HCT116 (cell line): ENCODE results near the gene RAPGEF2. TPM values are rescaled to one million over a fixed set of nuclear protein-coding genes. Genes with fewer than 3 reads are reported as not detected.

Experiments
- ATAC-seq: fragments of 200-7000 bp; cut with Tn5 transposase; 2 replicates; pipeline ENCODE4 v1.9.1; 2020; ENCODE audit warnings: mild to moderate bottlenecking, moderate library complexity
- BruUV-seq: library from RNA; stranded (reverse); fragments of 400-500 nt; replicated peaks from 2 replicates; lab custom pipeline; 2021; lab: Mats Ljungman, UMichigan
- CTCF ChIA-PET: fragments of 300-600 bp; sonication (Branson Sonifier 250); formaldehyde crosslinking; loops from one replicate; lab custom pipeline; 2021; ENCODE audit warnings: antibody characterized with exemption; lab: Charles Lee
- POLR2A ChIA-PET: fragments of 300-600, 350-600 bp; sonication (Branson Sonifier 250); formaldehyde crosslinking; loops from one replicate; lab custom pipeline; 2021; ENCODE audit warnings: antibody characterized with exemption; lab: Charles Lee
- RAD21 ChIA-PET, 2 experiments: fragments of 300-600 bp; sonication (Branson Sonifier 250); formaldehyde crosslinking; loops; one replicate each; lab custom pipeline; 2023; ENCODE audit warnings: low total read pairs in 2 of 2; ENCODE audit not compliant: uncharacterized antibody in 2 of 2, unreplicated experiment in 2 of 2, low non-redundant PET in 1 of 2; lab: Charles Lee
- DNase-seq: peaks from one replicate; pipeline ENCODE4 v3.0.0-alpha.2; 2010; ENCODE audit warnings: low read depth, low spot score
- H2AFZ ChIP-seq: fragments of 200-600 bp; shearing (Covaris generic), sonication (generic); 2 replicates; pipeline ENCODE4 v1.6.1; 2017; ENCODE audit warnings: low read depth, mixed run types, mixed read lengths, antibody characterized with exemption, low read length; ENCODE audit not compliant: poor library complexity, severe bottlenecking
- H3K27ac ChIP-seq: 2 replicates; pipeline ENCODE4 v1.5.1; 2012; ENCODE audit warnings: low read depth, low read length
- H3K27me3 ChIP-seq: fragments of 200-600 bp; sonication (generic); 2 replicates; pipeline ENCODE4 v1.6.1; 2016; ENCODE audit warnings: mixed run types, low read length, mixed read lengths; ENCODE audit not compliant: insufficient read depth
- H3K36me3 ChIP-seq, 2 experiments: fragments of 200-500 bp in 1 of 2; fragments of 200-600 bp in 1 of 2; sonication (Bioruptor generic) in 1 of 2; sonication (generic) in 1 of 2; 2 replicates each; pipeline versions ENCODE4 v1.5.1 to v1.6.1; 2014 to 2016; ENCODE audit warnings: low read length in 2 of 2, inconsistent platforms in 1 of 2, mixed read lengths in 1 of 2, mixed run types in 1 of 2; ENCODE audit not compliant: insufficient read depth in 2 of 2, control insufficient read depth in 1 of 2
- H3K4me1 ChIP-seq, 2 experiments: fragments of 200-600 bp in 1 of 2; sonication (generic) in 1 of 2; 2 replicates each; pipeline versions ENCODE4 v1.5.1 to v1.6.1; 2012 to 2017; ENCODE audit warnings: low read length in 2 of 2, inconsistent platforms in 1 of 2, mild to moderate bottlenecking in 1 of 2, mixed read lengths in 1 of 2, mixed run types in 1 of 2, moderate library complexity in 1 of 2; ENCODE audit not compliant: insufficient read depth in 2 of 2, control insufficient read depth in 1 of 2
- H3K4me2 ChIP-seq: fragments of 200-600 bp; sonication (generic); 2 replicates; pipeline ENCODE4 v1.6.1; 2017; ENCODE audit warnings: mixed run types, low read length, mixed read lengths
- H3K4me3 ChIP-seq, 2 experiments: fragments of 200-600 bp in 1 of 2; sonication (generic) in 1 of 2; replicated peaks in 1 of 2; 2 replicates each; pipeline ENCODE4 v1.5.1; 2011 to 2016; ENCODE audit warnings: low read length in 2 of 2, control low read depth in 1 of 2, low read depth in 1 of 2, mild to moderate bottlenecking in 1 of 2, mixed read lengths in 1 of 2, mixed run types in 1 of 2
- H3K79me2 ChIP-seq: fragments of 200-600 bp; sonication (generic); 2 replicates; pipeline ENCODE4 v1.6.1; 2017; ENCODE audit warnings: mild to moderate bottlenecking, mixed run types, low read length, moderate library complexity, mixed read lengths; ENCODE audit not compliant: insufficient read depth
- H3K9ac ChIP-seq: fragments of 200-600 bp; sonication (generic); 2 replicates; pipeline ENCODE4 v1.6.1; 2016; ENCODE audit warnings: low read length, mixed read lengths
- H3K9me2 ChIP-seq: fragments of 200-600 bp; sonication (generic), shearing (Covaris generic); 2 replicates; pipeline ENCODE4 v1.6.1; 2017; ENCODE audit warnings: mixed run types, mild to moderate bottlenecking, moderate library complexity; ENCODE audit not compliant: insufficient read depth
- H3K9me3 ChIP-seq, 2 experiments: fragments of 200-500 bp in 1 of 2; fragments of 200-600 bp in 1 of 2; sonication (Bioruptor generic) in 1 of 2; sonication (generic) in 1 of 2; 2 replicates each; pipeline ENCODE4 v1.6.1; 2014 to 2017; ENCODE audit warnings: low read length in 2 of 2, mixed read lengths in 2 of 2, inconsistent platforms in 1 of 2, low read depth in 1 of 2, mild to moderate bottlenecking in 1 of 2, mixed run types in 1 of 2, moderate library complexity in 1 of 2; ENCODE audit not compliant: control insufficient read depth in 1 of 2, insufficient read depth in 1 of 2
- H4K20me1 ChIP-seq: fragments of 200-600 bp; sonication (generic), shearing (Covaris generic); 2 replicates; pipeline ENCODE4 v1.6.1; 2017; ENCODE audit warnings: mixed run types, mild to moderate bottlenecking, moderate library complexity; ENCODE audit not compliant: insufficient read depth
- CEBPB ChIP-seq: IDR thresholded peaks from 2 replicates; pipeline ENCODE4 v1.6.1; 2012; ENCODE audit warnings: low read depth
- EGR1 ChIP-seq: IDR thresholded peaks from 2 replicates; pipeline ENCODE4 v1.6.1; 2012; ENCODE audit warnings: low read depth
- ELF1 ChIP-seq: IDR thresholded peaks from 2 replicates; pipeline ENCODE4 v1.6.1; 2012; ENCODE audit warnings: low read depth, borderline replicate concordance
- EZH2 ChIP-seq: fragments of 200-600 bp; sonication (generic); IDR thresholded peaks from 2 replicates; pipeline ENCODE4 v1.6.1; 2017; ENCODE audit warnings: antibody characterized with exemption, mixed run types
- FOSL1 ChIP-seq: IDR thresholded peaks from 2 replicates; pipeline ENCODE4 v1.6.1; 2012; ENCODE audit warnings: low read depth
- POLR2A ChIP-seq: IDR thresholded peaks from 2 replicates; pipeline ENCODE4 v1.7.0; 2011; ENCODE audit warnings: borderline replicate concordance; ENCODE audit not compliant: insufficient read depth, insufficient read length; ENCODE audit errors: extremely low read depth
- POLR2AphosphoS5 ChIP-seq: IDR thresholded peaks from 2 replicates; pipeline ENCODE4 v1.6.1; 2011; ENCODE audit warnings: mild to moderate bottlenecking, low read depth, low read length, moderate library complexity
- RAD21 ChIP-seq: IDR thresholded peaks from 2 replicates; pipeline ENCODE4 v1.6.1; 2012; ENCODE audit warnings: low read depth, mild to moderate bottlenecking
- REST ChIP-seq: IDR thresholded peaks from 2 replicates; pipeline ENCODE4 v1.6.1; 2012; ENCODE audit warnings: low read depth
- SIN3A ChIP-seq: IDR thresholded peaks from 2 replicates; pipeline ENCODE4 v1.6.1; 2012; ENCODE audit warnings: low read depth
- SRF ChIP-seq: IDR thresholded peaks from 2 replicates; pipeline ENCODE4 v1.6.1; 2012; ENCODE audit warnings: low read depth
- TCF7L2 ChIP-seq: IDR thresholded peaks from 2 replicates; pipeline ENCODE4 v1.7.0; 2011; ENCODE audit warnings: borderline replicate concordance, inconsistent platforms; ENCODE audit not compliant: insufficient read depth, insufficient read length; ENCODE audit errors: extremely low read depth
- YY1 ChIP-seq: IDR thresholded peaks from 2 replicates; pipeline ENCODE4 v1.6.1; 2011; ENCODE audit warnings: low read length, low read depth, moderate library complexity, mild to moderate bottlenecking; ENCODE audit not compliant: insufficient replicate concordance; ENCODE audit errors: extremely low read depth
- ZNF274 ChIP-seq: fragments of 200-500 bp; sonication (Bioruptor generic); IDR thresholded peaks from 2 replicates; pipeline ENCODE4 v1.6.1; 2014; ENCODE audit warnings: mild to moderate bottlenecking, low read depth, low read length, inconsistent platforms
- intact Hi-C: fragments of 100-400 bp; cut with micrococcal nuclease; formaldehyde crosslinking; loops from 2 replicates; pipeline ENCODE4 v1.10.0; 2022
- total RNA-seq: library from RNA; stranded (reverse); gene quantifications from one replicate; pipeline ENCODE4 v1.2.1, GENCODE V29; 2021; ENCODE audit not compliant: unreplicated experiment
- TF ChIP-seq, protein P1 (sequence below), 3 experiments: fragments of 200-600 bp in 1 of 3; sonication (generic) in 1 of 3; IDR thresholded peaks in 2 of 3; conservative IDR thresholded peaks in 1 of 3; 2 replicates each; pipeline ENCODE4 v1.5.1; 2012 to 2017; ENCODE audit warnings: low read depth in 2 of 3, low read length in 2 of 3, antibody characterized with exemption in 1 of 3, borderline replicate concordance in 1 of 3, control low read depth in 1 of 3, mild to moderate bottlenecking in 1 of 3, mixed read lengths in 1 of 3, mixed run types in 1 of 3, moderate library complexity in 1 of 3; ENCODE audit not compliant: insufficient read depth in 1 of 3
- TF ChIP-seq, protein P2 (sequence below): IDR thresholded peaks from 2 replicates; pipeline ENCODE4 v1.6.1; 2012

The RAPGEF2 gene
- total RNA-seq, 1 experiment from 2014 or later = 21.2 TPM

DNA sequence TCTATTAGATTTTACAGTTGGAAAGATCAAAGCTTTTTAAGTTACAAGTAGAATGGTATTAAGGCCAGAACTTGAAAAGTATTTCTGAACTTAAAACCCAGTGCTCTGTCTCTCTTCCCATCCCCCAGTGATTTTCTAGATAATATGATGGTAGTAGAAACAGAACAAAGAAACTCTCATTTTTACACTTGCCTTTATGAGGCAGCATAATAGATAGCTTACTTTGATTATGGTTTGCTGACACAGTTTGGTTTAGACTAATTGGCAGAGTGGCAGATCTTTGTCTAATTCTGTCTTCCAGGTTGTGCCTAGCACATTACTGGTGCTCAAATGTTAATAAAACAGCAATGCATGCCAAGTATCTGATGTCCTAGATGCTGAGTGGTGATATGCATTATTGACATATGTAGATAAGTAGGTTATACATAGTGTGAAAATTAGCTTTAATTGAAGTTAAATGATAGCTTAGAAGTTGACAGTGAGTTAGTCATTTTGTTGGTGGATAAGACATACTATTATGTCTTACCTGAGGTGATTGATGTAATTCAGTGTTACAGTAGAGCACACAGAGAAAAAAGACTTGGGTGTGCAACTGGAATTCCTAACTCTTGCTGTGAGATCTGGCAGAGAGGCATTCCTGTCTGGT is 4.3 kb upstream of the RAPGEF2 start (continued):
- TF ChIP-seq POLR2AphosphoS5 = no peak
- TF ChIP-seq POLR2A = no peak
- TF ChIP-seq ELF1 = no peak
- no peak for TF ChIP-seq CEBPB
- no peak for TF ChIP-seq YY1
- no peak for TF ChIP-seq SIN3A
- TF ChIP-seq, all 23 proteins: peak for 0

DNA sequence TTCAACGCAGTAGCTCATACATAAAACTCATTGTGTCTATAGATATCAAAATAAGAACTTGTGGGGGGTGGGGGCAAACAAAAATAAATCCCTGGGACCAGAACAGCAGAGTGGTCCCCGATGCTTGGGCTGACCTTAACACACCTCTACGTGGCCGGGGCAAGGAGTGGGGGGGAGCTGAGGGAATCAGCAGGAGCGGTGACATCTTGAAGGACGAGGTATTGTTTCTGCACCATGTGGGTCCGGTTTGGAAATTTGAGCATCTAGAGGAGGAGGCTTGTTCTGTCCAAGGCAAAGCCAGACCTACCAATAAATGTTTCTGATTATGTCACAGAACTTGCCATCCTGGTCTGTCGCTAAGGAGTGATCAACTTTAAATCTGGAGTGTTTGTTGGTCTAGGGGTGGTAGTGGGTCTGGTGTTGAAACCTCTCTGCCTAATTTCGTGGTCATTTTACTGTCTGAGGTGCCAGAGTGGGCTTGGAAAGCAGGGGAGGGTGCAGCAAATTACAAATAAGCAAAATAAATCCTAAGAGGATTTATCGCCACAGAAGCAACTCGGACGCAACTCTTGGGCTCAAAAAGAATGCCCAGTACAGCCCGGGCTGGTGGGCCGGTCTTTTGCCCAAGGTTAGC is 774 bp upstream of the RAPGEF2 start:
- RAD21 ChIA-PET = no interaction called here
- no peak for DNase-seq
- no peaks in the 10 kb centered on the region for H3K27me3 ChIP-seq
- TF ChIP-seq, protein P1, sequence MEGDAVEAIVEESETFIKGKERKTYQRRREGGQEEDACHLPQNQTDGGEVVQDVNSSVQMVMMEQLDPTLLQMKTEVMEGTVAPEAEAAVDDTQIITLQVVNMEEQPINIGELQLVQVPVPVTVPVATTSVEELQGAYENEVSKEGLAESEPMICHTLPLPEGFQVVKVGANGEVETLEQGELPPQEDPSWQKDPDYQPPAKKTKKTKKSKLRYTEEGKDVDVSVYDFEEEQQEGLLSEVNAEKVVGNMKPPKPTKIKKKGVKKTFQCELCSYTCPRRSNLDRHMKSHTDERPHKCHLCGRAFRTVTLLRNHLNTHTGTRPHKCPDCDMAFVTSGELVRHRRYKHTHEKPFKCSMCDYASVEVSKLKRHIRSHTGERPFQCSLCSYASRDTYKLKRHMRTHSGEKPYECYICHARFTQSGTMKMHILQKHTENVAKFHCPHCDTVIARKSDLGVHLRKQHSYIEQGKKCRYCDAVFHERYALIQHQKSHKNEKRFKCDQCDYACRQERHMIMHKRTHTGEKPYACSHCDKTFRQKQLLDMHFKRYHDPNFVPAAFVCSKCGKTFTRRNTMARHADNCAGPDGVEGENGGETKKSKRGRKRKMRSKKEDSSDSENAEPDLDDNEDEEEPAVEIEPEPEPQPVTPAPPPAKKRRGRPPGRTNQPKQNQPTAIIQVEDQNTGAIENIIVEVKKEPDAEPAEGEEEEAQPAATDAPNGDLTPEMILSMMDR (IDR thresholded peaks at IDR 0.05 in 2 of 3, conservative IDR thresholded peaks at IDR 0.05 in 1 of 3; ENCODE audit: borderline replicate concordance in 1 of 3, insufficient read depth in 1 of 3, low read depth in 2 of 3, low read length in 2 of 3) = no peak
- no peak for TF ChIP-seq TCF7L2
- TF ChIP-seq SRF = no peak
- TF ChIP-seq EZH2 = no peak
- no peak for TF ChIP-seq YY1
- TF ChIP-seq, protein P2, sequence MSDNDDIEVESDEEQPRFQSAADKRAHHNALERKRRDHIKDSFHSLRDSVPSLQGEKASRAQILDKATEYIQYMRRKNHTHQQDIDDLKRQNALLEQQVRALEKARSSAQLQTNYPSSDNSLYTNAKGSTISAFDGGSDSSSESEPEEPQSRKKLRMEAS = no peak
- no peak for TF ChIP-seq FOSL1
- TF ChIP-seq SIN3A = no peak
- TF ChIP-seq REST = no peak
- no peak for TF ChIP-seq EGR1
- TF ChIP-seq RAD21 = no peak
- no peak for TF ChIP-seq CEBPB
- TF ChIP-seq ZNF274 = no peak

More for the DNA sequence above, 774 bp upstream of the RAPGEF2 start:
- BruUV-seq = no TSS peak
- Histone ChIP-seq H3K4me3 (peak overlapping the region; percentile 44 to 82), H4K20me1 (no peaks in the 10 kb centered on the region), H3K9ac (peak overlapping the region; percentile 63), H3K9me2 (no peaks in the 10 kb centered on the region), H3K4me1 (peaks cover 4 to 17% of the 10 kb centered on the region in 2 experiments; a peak in 3 of 4 replicates), H3K4me2 (peak overlapping the region; percentile 90), H2AFZ (peak overlapping the region; percentile 75), H3K36me3 (no peaks in the 10 kb centered on the region), H3K27ac (peak overlapping the region; percentile 9; the same call in 1 of the 2 replicates), H3K9me3 (no peaks in the 10 kb centered on the region), H3K79me2 (peaks cover 30% of the 10 kb centered on the region)
- POLR2A ChIA-PET = interaction anchor here (0.7 kb wide), 1 partner anchor 59 kb away, joined by 3 read pairs; no protein-coding TSS in a partner anchor
- ATAC-seq = no peak
- intact Hi-C loops = loop anchor here (5.0 kb wide), 2 partner anchors 75 to 95 kb away; no protein-coding TSS in a partner anchor
- CTCF ChIA-PET = no interaction called here
